B cell (primary cell): Measurements from ENCODE around the gene ADGRA3. TPM values are rescaled to one million over a fixed set of nuclear protein-coding genes. Genes with fewer than 3 reads are reported as not detected.

Experiments used
- ATAC-seq: fragments of 200-7000 bp; cut with Tn5 transposase; one replicate; pipeline ENCODE4 v1.10.0; 2021; ENCODE audit warnings: low read depth, mild to moderate bottlenecking, moderate number of reproducible peaks, moderate library complexity
- CTCF ChIA-PET: fragments of 350-600 bp; sonication (Branson Sonifier 250); formaldehyde crosslinking; loops from one replicate; lab custom pipeline; 2021; ENCODE audit warnings: antibody characterized with exemption, inconsistent platforms; lab: Charles Lee
- POLR2A ChIA-PET: fragments of 350-600 bp; sonication (Branson Sonifier 250); formaldehyde crosslinking; loops from one replicate; lab custom pipeline; 2021; ENCODE audit warnings: antibody characterized with exemption; lab: Charles Lee
- DNase-seq: peaks from one replicate; pipeline ENCODE4 v3.0.0; 2013
- H2AFZ ChIP-seq: 2 replicates; pipeline ENCODE4 v1.6.1; 2012; ENCODE audit warnings: mild to moderate bottlenecking, low read depth, low read length; ENCODE audit not compliant: insufficient read depth, poor library complexity, severe bottlenecking
- H3K27ac ChIP-seq, 2 donors: 1 replicate in 1 of 2; 2 replicates in 1 of 2; pipeline ENCODE4 v1.5.1; 2012 to 2013; ENCODE audit warnings: low read length in 2 of 2, mild to moderate bottlenecking in 2 of 2, moderate library complexity in 1 of 2
- H3K27me3 ChIP-seq, 4 experiments: fragments of 200-600 bp in 1 of 4; sonication (generic) in 1 of 4; replicated peaks in 1 of 4; 1 replicate in 2 of 4; 2 replicates in 2 of 4; pipeline versions ENCODE4 v1.6.1 to v1.7.0; 2013 to 2016; ENCODE audit warnings: low read length in 3 of 4, mild to moderate bottlenecking in 2 of 4, mixed read lengths in 1 of 4, moderate library complexity in 1 of 4; ENCODE audit not compliant: insufficient read depth in 4 of 4, control insufficient read depth in 3 of 4; ENCODE audit errors: control extremely low read depth in 1 of 4
- H3K36me3 ChIP-seq, 2 experiments: replicated peaks in 1 of 2; 1 replicate in 1 of 2; 2 replicates in 1 of 2; pipeline versions ENCODE4 v1.6.1 to v1.7.1; 2013; ENCODE audit warnings: low read length in 1 of 2; ENCODE audit not compliant: insufficient read depth in 2 of 2, control insufficient read depth in 1 of 2; ENCODE audit errors: control extremely low read depth in 1 of 2, extremely low read depth in 1 of 2
- H3K4me1 ChIP-seq, 2 donors: fragments of 200-600 bp in 1 of 2; sonication (generic) in 1 of 2; 1 replicate in 1 of 2; 2 replicates in 1 of 2; pipeline versions ENCODE4 v1.5.1 to v1.6.1; 2013 to 2017; ENCODE audit warnings: low read length in 2 of 2; ENCODE audit not compliant: control insufficient read depth in 2 of 2, insufficient read depth in 2 of 2
- H3K4me2 ChIP-seq: replicated peaks from 2 replicates; pipeline ENCODE3; 2012; ENCODE audit warnings: mild to moderate bottlenecking, low read depth, low read length; ENCODE audit not compliant: poor library complexity, severe bottlenecking
- H3K4me3 ChIP-seq, 5 experiments: fragments of 200-600 bp in 1 of 5; sonication (generic) in 1 of 5; 1 replicate in 3 of 5; 2 replicates in 2 of 5; pipeline versions ENCODE4 v1.5.1 to v1.7.0; 2011 to 2016; ENCODE audit warnings: low read length in 4 of 5, mild to moderate bottlenecking in 4 of 5, low read depth in 2 of 5, control low read depth in 1 of 5, moderate library complexity in 1 of 5; ENCODE audit not compliant: insufficient read depth in 1 of 5; ENCODE audit errors: control extremely low read depth in 1 of 5, extremely low read depth in 1 of 5
- H3K79me2 ChIP-seq: fragments of 200-600 bp; sonication (generic); one replicate; pipeline ENCODE4 v1.6.0; 2016; ENCODE audit warnings: low read length; ENCODE audit not compliant: control insufficient read depth, insufficient read depth
- H3K9ac ChIP-seq: fragments of 200-600 bp; sonication (generic); 2 replicates; pipeline ENCODE4 v1.6.1; 2017; ENCODE audit warnings: mild to moderate bottlenecking, low read length, moderate library complexity
- H3K9me3 ChIP-seq, 3 donors: one replicate each; pipeline versions ENCODE4 v1.6.1 to v1.7.1; 2013; ENCODE audit warnings: low read length in 2 of 3; ENCODE audit not compliant: control insufficient read depth in 2 of 3, insufficient read depth in 1 of 3; ENCODE audit errors: control extremely low read depth in 1 of 3
- H4K20me1 ChIP-seq: 2 replicates; pipeline ENCODE4 v1.6.0; 2012; ENCODE audit warnings: mild to moderate bottlenecking, low read length; ENCODE audit not compliant: insufficient read depth, control insufficient read depth, poor library complexity, severe bottlenecking
- H3K27ac Mint-ChIP-seq: one replicate; pipeline ENCODE4 v1.8.0; 2021; ENCODE audit warnings: mixed read lengths
- H3K27me3 Mint-ChIP-seq: one replicate; pipeline ENCODE4 v1.8.0; 2021; ENCODE audit warnings: mixed read lengths
- H3K4me1 Mint-ChIP-seq: one replicate; pipeline ENCODE4 v1.8.0; 2021; ENCODE audit warnings: mixed read lengths
- H3K4me3 Mint-ChIP-seq: one replicate; pipeline ENCODE4 v1.8.0; 2021; ENCODE audit warnings: mixed read lengths
- H3K9me3 Mint-ChIP-seq: one replicate; pipeline ENCODE4 v1.8.0; 2022; ENCODE audit warnings: mixed read lengths; ENCODE audit not compliant: insufficient read depth
- CTCF ChIP-seq: fragments of 200-600 bp; IDR thresholded peaks from one replicate; pipeline ENCODE4 v1.8.0; 2022; ENCODE audit warnings: antibody characterized with exemption, mild to moderate bottlenecking
- EZH2 ChIP-seq: IDR thresholded peaks from 2 replicates; pipeline ENCODE4 v1.6.1; 2012; ENCODE audit warnings: borderline replicate concordance, low read depth, mild to moderate bottlenecking, moderate library complexity, low read length; ENCODE audit not compliant: insufficient read depth, poor library complexity, severe bottlenecking
- WGBS: methylation state at CpG from one replicate; pipeline ENCODE4 v1.1.5; 2013; ENCODE audit warnings: missing lambda C conversion rate; ENCODE audit not compliant: insufficient coverage; 5-methylcytosine and 5-hydroxymethylcytosine counted together
- intact Hi-C: fragments of 100-400 bp; cut with micrococcal nuclease; formaldehyde crosslinking; loops from one replicate; pipeline ENCODE4 v1.10.0; 2022
- polyA plus RNA-seq: library from polyadenylated mRNA; depleted of rRNA; stranded (reverse); fragments of >200 nt; gene quantifications from 2 replicates; pipeline ENCODE4 v1.2.3, GENCODE V29; 2012
- total RNA-seq, 2 donors: library from RNA; stranded (reverse); fragments of 120-200 nt in 1 of 2; gene quantifications; 1 replicate in 1 of 2; 2 replicates in 1 of 2; pipeline versions ENCODE4 v1.2.3 to v1.2.4, GENCODE V29; 2013 to 2022

ADGRA3 gene
- total and polyA plus RNA-seq, 2 donors (not counting 1 experiment from before 2014, with no cell fraction given), result 0.25 TPM; not detected in 1

DNA sequence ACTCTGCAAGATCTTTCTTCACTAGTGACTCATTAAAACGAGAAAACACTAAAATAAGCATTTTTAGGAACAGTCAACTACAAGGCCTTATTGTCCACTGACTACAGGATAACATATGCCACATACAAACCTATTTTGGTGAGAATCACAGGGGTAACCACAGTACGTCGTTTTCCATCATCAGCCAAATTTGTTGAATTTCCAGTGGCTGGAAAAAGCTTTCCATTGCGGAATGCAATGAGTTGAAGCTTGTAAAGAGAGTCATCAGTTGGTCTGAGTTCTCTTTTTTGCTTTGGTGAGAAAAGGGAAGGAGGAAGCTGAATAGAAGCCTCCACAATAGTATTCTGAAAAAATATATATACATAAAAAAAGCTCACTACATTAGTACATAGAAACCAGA is 102.4 kb downstream of the ADGRA3 start:
- no peaks in the 10 kb centered on the region for H4K20me1 ChIP-seq
- H3K27me3 Mint-ChIP-seq, result no peaks in the 10 kb centered on the region
- H2AFZ ChIP-seq, result no peak overlapping the region
- no peak overlapping the region for H3K27ac ChIP-seq
- H3K4me2 ChIP-seq, result no peak overlapping the region
- H3K36me3 ChIP-seq, result no peaks in the 10 kb centered on the region
- H3K4me1 ChIP-seq, result no peaks in the 10 kb centered on the region
- WGBS, result 93% methylated on average over 2 of the region's 4 CpGs
- ChIA-PET POLR2A (no interaction called here), CTCF (no interaction called here)
- ATAC-seq (no peak), DNase-seq (no peak)
- H3K27ac Mint-ChIP-seq, result no peak overlapping the region
- no peak overlapping the region for H3K4me3 ChIP-seq
- no peaks in the 10 kb centered on the region for H3K9me3 ChIP-seq
- H3K9ac ChIP-seq, result no peak overlapping the region
- H3K4me3 Mint-ChIP-seq, result no peak overlapping the region
- TF ChIP-seq CTCF, result no peak
- TF ChIP-seq EZH2, result no peak
- H3K27me3 ChIP-seq, result no peaks in the 10 kb centered on the region
- H3K79me2 ChIP-seq, result no peaks in the 10 kb centered on the region
- H3K4me1 Mint-ChIP-seq, result no peaks in the 10 kb centered on the region
- no peaks in the 10 kb centered on the region for H3K9me3 Mint-ChIP-seq
- intact Hi-C loops, result loop anchor here (10.0 kb wide), 1 partner anchor 2001 kb away; no protein-coding TSS in a partner anchor

GRCh38 chr4:22412013-22412412 is 103.9 kb downstream of the ADGRA3 start:
- no peak overlapping the region for H2AFZ ChIP-seq
- no peak overlapping the region for H3K4me3 ChIP-seq
- H3K27me3 Mint-ChIP-seq, result no peaks in the 10 kb centered on the region
- no peak overlapping the region for H3K4me2 ChIP-seq
- no peaks in the 10 kb centered on the region for H3K9me3 Mint-ChIP-seq
- H3K27ac Mint-ChIP-seq, result no peak overlapping the region
- no peaks in the 10 kb centered on the region for H3K79me2 ChIP-seq
- ATAC-seq (no peak), DNase-seq (no peak)
- no peaks in the 10 kb centered on the region for H3K36me3 ChIP-seq
- H3K27ac ChIP-seq, result no peak overlapping the region
- TF ChIP-seq CTCF, result no peak
- no peak for TF ChIP-seq EZH2
- H3K27me3 ChIP-seq, result no peaks in the 10 kb centered on the region
- H3K4me1 ChIP-seq, result no peaks in the 10 kb centered on the region
- CTCF ChIA-PET, result interaction anchor here (1.7 kb wide), 1 partner anchor 9 kb away, joined by 4 read pairs; no protein-coding TSS in a partner anchor
- intact Hi-C loops, result loop anchor here (10.0 kb wide), 1 partner anchor 2003 kb away; no protein-coding TSS in a partner anchor
- H3K9me3 ChIP-seq, result no peaks in the 10 kb centered on the region
- POLR2A ChIA-PET, result no interaction called here
- H3K9ac ChIP-seq, result no peak overlapping the region
- no peaks in the 10 kb centered on the region for H3K4me1 Mint-ChIP-seq
- WGBS, result no CpG with 5 or more reads among the region's 3 CpGs
- H4K20me1 ChIP-seq, result no peaks in the 10 kb centered on the region
- H3K4me3 Mint-ChIP-seq, result no peak overlapping the region
